ENCODE measurements around the gene MOSPD3. TPM values are rescaled to one million over a fixed set of nuclear protein-coding genes. Genes with fewer than 3 reads are reported as not detected.

MOSPD3 gene
- total RNA-seq, 4 donors from 2014 or later = 6.2 to 13.4 (median 11.6) TPM

DNA sequence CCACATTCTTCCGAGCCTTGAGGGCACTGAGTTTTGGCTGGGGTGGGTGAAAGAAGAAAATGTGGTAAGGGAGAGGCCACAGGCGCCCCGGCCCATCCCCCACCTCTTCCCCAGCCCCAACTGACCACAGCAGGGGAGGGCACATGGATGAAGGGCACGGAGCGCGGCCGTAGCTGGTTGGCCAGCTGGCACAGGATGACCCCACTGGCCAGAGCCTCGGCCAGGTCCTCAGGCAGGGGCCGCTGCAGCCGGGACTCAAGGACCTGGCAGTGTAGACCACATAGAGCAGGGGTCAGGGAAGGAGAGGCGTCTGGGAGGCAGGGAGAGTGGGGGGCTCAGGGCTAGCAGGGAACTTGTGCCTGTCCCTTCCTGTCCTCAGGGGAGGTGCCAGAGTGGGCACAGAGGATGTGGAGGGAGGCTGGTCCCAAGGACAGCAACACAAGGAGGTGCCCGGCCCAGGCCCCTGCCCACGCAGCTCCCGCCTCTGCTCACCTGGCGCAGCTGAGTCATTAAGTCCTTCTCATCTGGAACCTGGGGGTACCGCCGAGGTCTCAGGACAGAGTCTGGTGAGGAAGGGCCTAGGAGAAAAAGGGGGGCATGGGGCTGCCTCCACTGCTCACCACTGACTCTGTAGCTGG is 36.5 kb upstream of the MOSPD3 start:
- Histone ChIP-seq H3K4me3 (no peak overlapping the region), H3K27ac (no peak overlapping the region), H3K36me3 (peaks cover 0 to 80% of the 10 kb centered on the region in 2 donors), H3K4me1 (peaks cover 0 to 2% (median 0%) of the 10 kb centered on the region in 3 donors), H3K9me3 (no peaks in the 10 kb centered on the region), H3K27me3 (peaks cover 57% of the 10 kb centered on the region)
- no peak for ATAC-seq
- 71% methylated on average over 1 of the region's 17 CpGs; no CpG with 5 or more reads in 1 of the 2 donors for WGBS, 2 donors (ENCODE audit: low coverage in 1 of 2)
- TF ChIP-seq EP300 (IDR thresholded peaks at IDR 0.05) = no peak
- TF ChIP-seq POLR2A (IDR thresholded peaks at IDR 0.05) = no peak
- TF ChIP-seq, protein P1, sequence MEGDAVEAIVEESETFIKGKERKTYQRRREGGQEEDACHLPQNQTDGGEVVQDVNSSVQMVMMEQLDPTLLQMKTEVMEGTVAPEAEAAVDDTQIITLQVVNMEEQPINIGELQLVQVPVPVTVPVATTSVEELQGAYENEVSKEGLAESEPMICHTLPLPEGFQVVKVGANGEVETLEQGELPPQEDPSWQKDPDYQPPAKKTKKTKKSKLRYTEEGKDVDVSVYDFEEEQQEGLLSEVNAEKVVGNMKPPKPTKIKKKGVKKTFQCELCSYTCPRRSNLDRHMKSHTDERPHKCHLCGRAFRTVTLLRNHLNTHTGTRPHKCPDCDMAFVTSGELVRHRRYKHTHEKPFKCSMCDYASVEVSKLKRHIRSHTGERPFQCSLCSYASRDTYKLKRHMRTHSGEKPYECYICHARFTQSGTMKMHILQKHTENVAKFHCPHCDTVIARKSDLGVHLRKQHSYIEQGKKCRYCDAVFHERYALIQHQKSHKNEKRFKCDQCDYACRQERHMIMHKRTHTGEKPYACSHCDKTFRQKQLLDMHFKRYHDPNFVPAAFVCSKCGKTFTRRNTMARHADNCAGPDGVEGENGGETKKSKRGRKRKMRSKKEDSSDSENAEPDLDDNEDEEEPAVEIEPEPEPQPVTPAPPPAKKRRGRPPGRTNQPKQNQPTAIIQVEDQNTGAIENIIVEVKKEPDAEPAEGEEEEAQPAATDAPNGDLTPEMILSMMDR (IDR thresholded peaks at IDR 0.05) = no peak
- no peak for TF ChIP-seq POLR2AphosphoS5 (IDR thresholded peaks at IDR 0.05)

DNA sequence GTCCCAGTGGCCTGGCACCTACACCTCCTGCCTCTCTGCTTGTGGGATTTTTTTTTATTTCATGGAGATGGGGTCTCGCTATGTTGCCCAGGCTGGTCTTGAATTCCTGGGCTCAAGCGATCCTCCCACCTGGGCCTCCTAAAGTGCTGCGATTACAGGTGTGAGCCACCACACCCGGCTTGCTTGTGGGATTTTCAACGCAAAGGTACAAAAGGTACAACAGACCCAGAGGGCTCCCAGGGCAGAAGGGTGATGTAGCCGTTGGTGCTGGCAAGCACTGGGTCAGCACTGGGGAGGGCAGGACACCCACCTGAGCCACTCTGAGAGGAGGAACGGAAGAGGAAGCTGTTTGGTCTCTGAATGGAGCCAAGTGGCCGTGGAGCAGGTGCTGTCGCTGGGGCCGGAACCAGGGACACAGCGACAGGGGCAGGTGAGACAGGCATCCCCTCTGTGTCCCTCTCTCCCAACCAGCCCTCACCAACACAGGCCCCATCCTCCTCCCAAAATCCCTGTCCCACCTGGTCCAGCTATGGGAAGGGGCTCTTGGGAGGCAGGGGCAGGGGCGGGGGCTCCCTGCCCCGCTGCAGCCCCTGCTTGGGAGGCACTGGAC is 35.9 kb upstream of the MOSPD3 start:
- peaks cover 0 to 86% of the 10 kb centered on the region in 2 donors for H3K36me3 ChIP-seq
- 86 to 96% methylated on average over 4 of the region's 13 CpGs for WGBS, 2 donors (ENCODE audit: low coverage in 1 of 2)

DNA sequence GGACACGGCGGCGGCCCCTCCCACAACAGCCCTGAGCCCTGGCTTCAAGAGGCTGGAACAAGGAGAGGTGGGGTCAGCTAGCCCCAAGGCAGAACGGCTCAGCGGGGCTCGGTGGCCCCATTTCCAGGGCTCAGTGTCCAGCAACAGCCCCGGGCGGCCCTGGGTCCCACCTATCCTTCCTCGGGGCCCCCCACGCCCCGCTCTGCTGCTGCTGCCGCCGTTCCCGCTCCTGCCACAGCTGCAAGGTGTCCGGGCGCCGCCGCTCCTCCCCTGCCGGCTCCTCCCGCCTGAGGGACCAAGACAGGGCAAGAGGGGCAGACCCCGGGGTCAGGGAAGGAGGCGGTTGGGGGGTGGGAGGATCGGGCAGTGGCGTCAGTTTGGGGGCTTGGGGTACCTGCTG is 35.2 kb upstream of the MOSPD3 start:
- H3K27me3 ChIP-seq = peaks cover 45% of the 10 kb centered on the region
- no peaks in the 10 kb centered on the region for H3K9me3 ChIP-seq
- H3K27ac ChIP-seq = no peak overlapping the region
- peaks cover 0 to 92% of the 10 kb centered on the region in 2 donors for H3K36me3 ChIP-seq
- H3K4me1 ChIP-seq = peaks cover 0 to 4% (median 0%) of the 10 kb centered on the region in 3 donors
- 88 to 89% methylated on average over 3 to 5 of the region's 24 CpGs for WGBS, 2 donors (ENCODE audit: low coverage in 1 of 2)
- TF ChIP-seq POLR2AphosphoS5 (IDR thresholded peaks at IDR 0.05) = no peak
- TF ChIP-seq, protein P1 (IDR thresholded peaks at IDR 0.05) = no peak
- no peak for TF ChIP-seq POLR2A (IDR thresholded peaks at IDR 0.05)
- TF ChIP-seq EP300 (IDR thresholded peaks at IDR 0.05) = no peak
- no peak overlapping the region for H3K4me3 ChIP-seq
- no peak for ATAC-seq

More for the DNA sequence above, 35.9 kb upstream of the MOSPD3 start:
- Histone ChIP-seq H3K9me3 (no peaks in the 10 kb centered on the region), H3K4me3 (no peak overlapping the region), H3K4me1 (no peaks in the 10 kb centered on the region), H3K27ac (no peak overlapping the region), H3K27me3 (peaks cover 51% of the 10 kb centered on the region)
- TF ChIP-seq, protein P1 (IDR thresholded peaks at IDR 0.05) = no peak
- TF ChIP-seq EP300 (IDR thresholded peaks at IDR 0.05) (no peak), POLR2A (IDR thresholded peaks at IDR 0.05) (no peak), POLR2AphosphoS5 (IDR thresholded peaks at IDR 0.05) (no peak)
- ATAC-seq = no peak

DNA sequence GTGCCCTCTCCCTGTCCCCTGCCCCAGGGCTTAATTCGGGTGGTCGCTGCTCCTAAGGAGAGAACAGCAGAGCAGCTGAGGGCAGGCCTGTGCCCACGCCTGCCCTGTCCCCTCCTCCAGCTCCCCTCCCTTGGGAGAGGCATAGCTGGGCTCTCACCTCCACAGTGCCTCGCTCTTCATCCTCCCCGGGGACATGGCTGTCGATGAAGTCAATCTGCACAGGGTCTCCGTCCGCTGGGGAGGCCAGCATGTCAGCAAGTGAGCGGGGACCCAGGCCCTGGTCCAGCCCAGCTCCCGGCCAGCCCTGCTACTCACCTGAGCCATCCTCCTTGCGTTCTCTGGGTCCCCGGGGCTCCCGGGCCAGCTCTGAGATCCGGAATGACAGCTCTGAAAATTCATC is 34.8 kb upstream of the MOSPD3 start:
- Histone ChIP-seq H3K4me1 (peaks cover 0 to 8% (median 2%) of the 10 kb centered on the region in 3 donors), H3K27me3 (peaks cover 41% of the 10 kb centered on the region), H3K36me3 (peaks cover 0 to 94% of the 10 kb centered on the region in 2 donors), H3K9me3 (no peaks in the 10 kb centered on the region), H3K4me3 (no peak overlapping the region), H3K27ac (no peak overlapping the region)
- no peak for TF ChIP-seq EP300 (IDR thresholded peaks at IDR 0.05)
- TF ChIP-seq, protein P1 (IDR thresholded peaks at IDR 0.05) = no peak
- no peak for TF ChIP-seq POLR2A (IDR thresholded peaks at IDR 0.05)
- WGBS, 2 donors (ENCODE audit: low coverage in 1 of 2) = 100% methylated on average over 1 of the region's 14 CpGs; no CpG with 5 or more reads in 1 of the 2 donors
- no peak for ATAC-seq

All from gastroesophageal sphincter (tissue), 4 donors.